ENCODE measurements around the gene THADA. TPM values are rescaled to one million over a fixed set of nuclear protein-coding genes. Genes with fewer than 3 reads are reported as not detected.

THADA gene
- polyA plus RNA-seq, 1 donor (not counting 4 experiments of a cell fraction or from before 2014, with no cell fraction given), result 22.6 TPM

GRCh38 chr2:43488737-43489136, 107.1 kb downstream of the THADA start:
- no peak for TF ChIP-seq EZH2 (IDR thresholded peaks at IDR 0.05; ENCODE audit: low read length)
- no peak for TF ChIP-seq CTCF (optimal IDR thresholded peaks at IDR 0.05 in 1 of 3, IDR thresholded peaks at IDR 0.05 in 1 of 3, conservative IDR thresholded peaks at IDR 0.05 in 1 of 3; ENCODE audit: extremely low read depth in 1 of 3, insufficient read depth in 2 of 3, low read length in 3 of 3)
- no peak for DNase-seq (ENCODE audit: low read depth, low spot score)
- Histone ChIP-seq H3K27me3 (ENCODE audit: control insufficient read depth, extremely low read depth, insufficient read depth, low read length) (no peaks in the 10 kb centered on the region), H2AFZ (ENCODE audit: control insufficient read depth, low read length) (no peak overlapping the region), H3K79me2 (ENCODE audit: control insufficient read depth, insufficient read depth, low read length) (no peaks in the 10 kb centered on the region), H3K27ac (ENCODE audit: control insufficient read depth, insufficient read depth, low read length) (no peak overlapping the region), H3K4me2 (ENCODE audit: control insufficient read depth, extremely low read depth, insufficient read depth, low read depth, low read length) (no peak overlapping the region), H3K9me3 (ENCODE audit: control insufficient read depth, low read depth, low read length) (no peaks in the 10 kb centered on the region), H3K4me3 (ENCODE audit: control insufficient read depth in 2 of 3, extremely low read depth in 1 of 3, insufficient read depth in 2 of 3, low read depth in 1 of 3, low read length in 3 of 3) (no peak overlapping the region), H3K9ac (ENCODE audit: control insufficient read depth, extremely low read depth, insufficient read depth, low read length) (no peak overlapping the region), H3K9me1 (ENCODE audit: control insufficient read depth, extremely low read depth, insufficient read depth, low read length) (peaks cover 2% of the 10 kb centered on the region), H3K36me3 (ENCODE audit: control insufficient read depth in 2 of 2, extremely low read depth in 1 of 2, insufficient read depth in 2 of 2, low read length in 2 of 2) (no peaks in the 10 kb centered on the region), H4K20me1 (ENCODE audit: control insufficient read depth, extremely low read depth, insufficient read depth, low read length) (no peaks in the 10 kb centered on the region), H3K4me1 (ENCODE audit: control insufficient read depth, extremely low read depth, insufficient read depth, low read length) (peaks cover 14% of the 10 kb centered on the region)
- dilution Hi-C loops (cut with MboI; ENCODE audit: extremely low pct_ligation_motif_present, low sequenced_read_pairs), result no loop called here
- FAIRE-seq, result no peak

GRCh38 chr2:43486603-43487002, 109.2 kb downstream of the THADA start:
- H4K20me1 ChIP-seq (ENCODE audit: control insufficient read depth, extremely low read depth, insufficient read depth, low read length), result no peaks in the 10 kb centered on the region
- TF ChIP-seq EZH2 (IDR thresholded peaks at IDR 0.05; ENCODE audit: low read length), result no peak
- no peak for TF ChIP-seq CTCF (optimal IDR thresholded peaks at IDR 0.05 in 1 of 3, IDR thresholded peaks at IDR 0.05 in 1 of 3, conservative IDR thresholded peaks at IDR 0.05 in 1 of 3; ENCODE audit: extremely low read depth in 1 of 3, insufficient read depth in 2 of 3, low read length in 3 of 3)
- no peak overlapping the region for H3K9ac ChIP-seq (ENCODE audit: control insufficient read depth, extremely low read depth, insufficient read depth, low read length)
- no peak overlapping the region for H2AFZ ChIP-seq (ENCODE audit: control insufficient read depth, low read length)
- no peak overlapping the region for H3K4me3 ChIP-seq (ENCODE audit: control insufficient read depth in 2 of 3, extremely low read depth in 1 of 3, insufficient read depth in 2 of 3, low read depth in 1 of 3, low read length in 3 of 3)
- H3K9me3 ChIP-seq (ENCODE audit: control insufficient read depth, low read depth, low read length), result no peaks in the 10 kb centered on the region
- no peaks in the 10 kb centered on the region for H3K36me3 ChIP-seq (ENCODE audit: control insufficient read depth in 2 of 2, extremely low read depth in 1 of 2, insufficient read depth in 2 of 2, low read length in 2 of 2)
- FAIRE-seq (no peak), DNase-seq (ENCODE audit: low read depth, low spot score) (no peak)
- no peaks in the 10 kb centered on the region for H3K79me2 ChIP-seq (ENCODE audit: control insufficient read depth, insufficient read depth, low read length)
- dilution Hi-C loops (cut with MboI; ENCODE audit: extremely low pct_ligation_motif_present, low sequenced_read_pairs), result no loop called here
- H3K27ac ChIP-seq (ENCODE audit: control insufficient read depth, insufficient read depth, low read length), result no peak overlapping the region
- peaks cover 23% of the 10 kb centered on the region for H3K4me1 ChIP-seq (ENCODE audit: control insufficient read depth, extremely low read depth, insufficient read depth, low read length)
- H3K4me2 ChIP-seq (ENCODE audit: control insufficient read depth, extremely low read depth, insufficient read depth, low read depth, low read length), result no peak overlapping the region
- peaks cover 2% of the 10 kb centered on the region for H3K9me1 ChIP-seq (ENCODE audit: control insufficient read depth, extremely low read depth, insufficient read depth, low read length)
- no peaks in the 10 kb centered on the region for H3K27me3 ChIP-seq (ENCODE audit: control insufficient read depth, extremely low read depth, insufficient read depth, low read length)

All from keratinocyte (primary cell).